Mesendoderm (in vitro differentiated cells): Measurements from ENCODE around the gene TFPI.

Source experiments
- DNase-seq: peaks from one replicate; pipeline ENCODE4 v3.0.0; 2013
- H2AK5ac ChIP-seq: 2 replicates; pipeline ENCODE4 v1.6.1; 2013; ENCODE audit warnings: low read length, inconsistent platforms
- H2BK120ac ChIP-seq: 2 replicates; pipeline ENCODE4 v1.6.1; 2013; ENCODE audit warnings: low read depth, mild to moderate bottlenecking, low read length, moderate library complexity, mixed read lengths
- H2BK15ac ChIP-seq: replicated peaks from 2 replicates; pipeline ENCODE4 v1.6.1; 2013; ENCODE audit warnings: low read depth, mild to moderate bottlenecking, moderate library complexity
- H2BK5ac ChIP-seq: 2 replicates; pipeline ENCODE4 v1.6.1; 2013; ENCODE audit warnings: low read length, inconsistent platforms
- H3K18ac ChIP-seq: 2 replicates; pipeline ENCODE4 v1.6.1; 2013; ENCODE audit warnings: mild to moderate bottlenecking, low read length, mixed read lengths
- H3K23ac ChIP-seq: one replicate; pipeline ENCODE4 v1.6.1; 2013; ENCODE audit warnings: low read length
- H3K27ac ChIP-seq: 2 replicates; pipeline ENCODE4 v1.5.1; 2013; ENCODE audit warnings: low read depth, mild to moderate bottlenecking, inconsistent platforms, low read length, moderate library complexity
- H3K27me3 ChIP-seq: 2 replicates; pipeline ENCODE4 v1.6.1; 2013; ENCODE audit warnings: low read length, control low read depth, mild to moderate bottlenecking, inconsistent platforms; ENCODE audit not compliant: insufficient read depth, poor library complexity
- H3K36me3 ChIP-seq: 2 replicates; pipeline ENCODE4 v1.6.1; 2013; ENCODE audit warnings: low read length, inconsistent platforms; ENCODE audit not compliant: control insufficient read depth, insufficient read depth
- H3K4ac ChIP-seq: one replicate; pipeline ENCODE4 v1.6.1; 2013; ENCODE audit warnings: low read depth, mild to moderate bottlenecking, low read length, moderate library complexity
- H3K4me1 ChIP-seq: 2 replicates; pipeline ENCODE4 v1.6.1; 2013; ENCODE audit warnings: low read depth, low read length, inconsistent platforms; ENCODE audit not compliant: control insufficient read depth
- H3K4me2 ChIP-seq: 2 replicates; pipeline ENCODE4 v1.6.1; 2013; ENCODE audit warnings: low read length
- H3K4me3 ChIP-seq: 2 replicates; pipeline ENCODE4 v1.5.1; 2013; ENCODE audit warnings: mild to moderate bottlenecking, low read length
- H3K56ac ChIP-seq: one replicate; pipeline ENCODE4 v1.6.1; 2013; ENCODE audit warnings: low read length
- H3K79me1 ChIP-seq: 2 replicates; pipeline ENCODE4 v1.6.1; 2013; ENCODE audit warnings: low read length, inconsistent platforms
- H3K79me2 ChIP-seq: 2 replicates; pipeline ENCODE4 v1.6.1; 2013; ENCODE audit warnings: mild to moderate bottlenecking, low read length; ENCODE audit not compliant: control insufficient read depth, insufficient read depth
- H3K9ac ChIP-seq: 2 replicates; pipeline ENCODE4 v1.6.1; 2013; ENCODE audit warnings: low read length, inconsistent platforms
- H4K5ac ChIP-seq: one replicate; pipeline ENCODE4 v1.6.1; 2013; ENCODE audit warnings: low read length
- H4K8ac ChIP-seq: one replicate; pipeline ENCODE4 v1.6.1; 2013; ENCODE audit warnings: low read depth, mild to moderate bottlenecking, control low read depth, low read length, moderate library complexity
- WGBS: extraction: QIAGEN DNeasy Blood & Tissue Kit; methylation state at CpG from one replicate; pipeline ENCODE4 v1.1.7; 2013; ENCODE audit warnings: low lambda C conversion rate, missing lambda C conversion rate; ENCODE audit not compliant: insufficient coverage; ENCODE audit errors: extremely low coverage; 5-methylcytosine and 5-hydroxymethylcytosine counted together

TFPI gene

GRCh38 chr2:187481543-187481942 lies 72.7 kb downstream of the TFPI start:
- H3K79me1 ChIP-seq, result no peaks in the 10 kb centered on the region
- no peaks in the 10 kb centered on the region for H3K79me2 ChIP-seq
- no peak overlapping the region for H4K8ac ChIP-seq
- H3K4ac ChIP-seq, result no peak overlapping the region
- no peak overlapping the region for H3K27ac ChIP-seq
- no peak overlapping the region for H2AK5ac ChIP-seq
- H3K36me3 ChIP-seq, result no peaks in the 10 kb centered on the region
- no peak overlapping the region for H2BK120ac ChIP-seq
- H3K4me1 ChIP-seq, result no peaks in the 10 kb centered on the region
- no CpG with 5 or more reads among the region's 3 CpGs for WGBS
- DNase-seq, result no peak
- H2BK15ac ChIP-seq, result no peak overlapping the region
- H3K56ac ChIP-seq, result no peak overlapping the region
- H2BK5ac ChIP-seq, result no peak overlapping the region
- no peak overlapping the region for H3K9ac ChIP-seq
- H3K23ac ChIP-seq, result no peak overlapping the region
- no peaks in the 10 kb centered on the region for H3K27me3 ChIP-seq
- H3K4me3 ChIP-seq, result no peak overlapping the region
- H4K5ac ChIP-seq, result no peak overlapping the region
- no peak overlapping the region for H3K18ac ChIP-seq
- no peak overlapping the region for H3K4me2 ChIP-seq

GRCh38 chr2:187478719-187479118 lies 75.5 kb downstream of the TFPI start:
- H2BK5ac ChIP-seq, result no peak overlapping the region
- H4K5ac ChIP-seq, result no peak overlapping the region
- H3K18ac ChIP-seq, result no peak overlapping the region
- no peak for DNase-seq
- no peak overlapping the region for H2BK15ac ChIP-seq
- H3K79me1 ChIP-seq, result no peaks in the 10 kb centered on the region
- H3K4me2 ChIP-seq, result no peak overlapping the region
- H3K27ac ChIP-seq, result no peak overlapping the region
- no peak overlapping the region for H3K4ac ChIP-seq
- no peaks in the 10 kb centered on the region for H3K4me1 ChIP-seq
- H2BK120ac ChIP-seq, result no peak overlapping the region
- no peak overlapping the region for H3K56ac ChIP-seq
- H3K79me2 ChIP-seq, result no peaks in the 10 kb centered on the region
- no peak overlapping the region for H2AK5ac ChIP-seq
- no peak overlapping the region for H3K9ac ChIP-seq
- no CpG with 5 or more reads among the region's 2 CpGs for WGBS
- no peak overlapping the region for H3K23ac ChIP-seq
- H3K4me3 ChIP-seq, result no peak overlapping the region
- H3K27me3 ChIP-seq, result no peaks in the 10 kb centered on the region
- H4K8ac ChIP-seq, result no peak overlapping the region
- H3K36me3 ChIP-seq, result no peaks in the 10 kb centered on the region

GRCh38 chr2:187477051-187477450 lies 77.2 kb downstream of the TFPI start:
- Histone ChIP-seq H2BK15ac (no peak overlapping the region), H3K36me3 (no peaks in the 10 kb centered on the region), H3K4me2 (no peak overlapping the region), H3K4me3 (no peak overlapping the region), H4K8ac (no peak overlapping the region), H3K4ac (no peak overlapping the region), H3K56ac (no peak overlapping the region), H3K18ac (no peak overlapping the region), H3K79me1 (no peaks in the 10 kb centered on the region), H4K5ac (no peak overlapping the region), H3K4me1 (no peaks in the 10 kb centered on the region), H3K27ac (no peak overlapping the region), H3K23ac (no peak overlapping the region), H2BK120ac (no peak overlapping the region), H3K27me3 (no peaks in the 10 kb centered on the region), H3K79me2 (no peaks in the 10 kb centered on the region), H3K9ac (no peak overlapping the region), H2BK5ac (no peak overlapping the region), H2AK5ac (no peak overlapping the region)
- no peak for DNase-seq

- Histone ChIP-seq H3K27ac (no peak overlapping the region), H3K23ac (no peak overlapping the region), H2BK15ac (no peak overlapping the region), H3K18ac (no peak overlapping the region), H4K5ac (no peak overlapping the region), H3K4me2 (no peak overlapping the region), H3K4ac (no peak overlapping the region), H2BK5ac (no peak overlapping the region), H3K56ac (no peak overlapping the region), H3K4me1 (no peaks in the 10 kb centered on the region), H4K8ac (no peak overlapping the region), H3K36me3 (no peaks in the 10 kb centered on the region), H3K4me3 (no peak overlapping the region), H3K79me1 (no peaks in the 10 kb centered on the region), H3K79me2 (no peaks in the 10 kb centered on the region), H3K27me3 (no peaks in the 10 kb centered on the region), H2BK120ac (no peak overlapping the region), H3K9ac (no peak overlapping the region), H2AK5ac (no peak overlapping the region)
- WGBS, result no CpG with 5 or more reads among the region's 2 CpGs
- DNase-seq, result no peak
These were observed 78.6 kb downstream of the TFPI start for GRCh38 chr2:187475499-187476248.

- no peaks in the 10 kb centered on the region for H3K79me2 ChIP-seq
- H3K27ac ChIP-seq, result no peak overlapping the region
- no peak overlapping the region for H4K5ac ChIP-seq
- no peak overlapping the region for H3K4ac ChIP-seq
- H3K56ac ChIP-seq, result no peak overlapping the region
- no peak overlapping the region for H2BK15ac ChIP-seq
- no peak overlapping the region for H3K23ac ChIP-seq
- H3K4me3 ChIP-seq, result no peak overlapping the region
- H3K27me3 ChIP-seq, result no peaks in the 10 kb centered on the region
- no CpG with 5 or more reads among the region's 2 CpGs for WGBS
- H2BK5ac ChIP-seq, result no peak overlapping the region
- no peak overlapping the region for H3K9ac ChIP-seq
- H4K8ac ChIP-seq, result no peak overlapping the region
- no peaks in the 10 kb centered on the region for H3K79me1 ChIP-seq
- no peak overlapping the region for H2AK5ac ChIP-seq
- no peaks in the 10 kb centered on the region for H3K36me3 ChIP-seq
- no peaks in the 10 kb centered on the region for H3K4me1 ChIP-seq
- no peak for DNase-seq
- no peak overlapping the region for H3K4me2 ChIP-seq
- H3K18ac ChIP-seq, result no peak overlapping the region
- no peak overlapping the region for H2BK120ac ChIP-seq
These were observed 83.5 kb downstream of the TFPI start for GRCh38 chr2:187470698-187471097.

- Histone ChIP-seq H2BK5ac (no peak overlapping the region), H3K56ac (no peak overlapping the region), H3K18ac (no peak overlapping the region), H3K79me1 (no peaks in the 10 kb centered on the region), H2AK5ac (no peak overlapping the region), H2BK15ac (no peak overlapping the region), H4K8ac (no peak overlapping the region), H3K4me1 (no peaks in the 10 kb centered on the region), H3K27ac (no peak overlapping the region), H3K79me2 (no peaks in the 10 kb centered on the region), H4K5ac (no peak overlapping the region), H3K36me3 (no peaks in the 10 kb centered on the region), H3K4ac (no peak overlapping the region), H3K23ac (no peak overlapping the region), H3K27me3 (no peaks in the 10 kb centered on the region), H3K9ac (no peak overlapping the region), H2BK120ac (no peak overlapping the region), H3K4me2 (no peak overlapping the region), H3K4me3 (no peak overlapping the region)
- DNase-seq, result no peak
These were observed 84.7 kb downstream of the TFPI start for GRCh38 chr2:187469538-187469937.
